GM18951 (cell line): ENCODE data around the gene LY6G6D.

Experiments used
- POLR2A ChIP-seq: IDR thresholded peaks from 4 replicates; pipeline ENCODE4 v1.6.1; 2011; ENCODE audit warnings: mild to moderate bottlenecking; ENCODE audit not compliant: insufficient read length, insufficient read depth; ENCODE audit errors: extremely low read depth
- in situ Hi-C: fragments of 300-500 bp; cut with MboI; formaldehyde crosslinking; loops from one replicate; pipeline ENCODE4 v1.12.0; 2022; ENCODE audit warnings: low sequenced_read_pairs, mixed read lengths, inconsistent platforms; ENCODE audit not compliant: unreplicated experiment

LY6G6D gene

DNA sequence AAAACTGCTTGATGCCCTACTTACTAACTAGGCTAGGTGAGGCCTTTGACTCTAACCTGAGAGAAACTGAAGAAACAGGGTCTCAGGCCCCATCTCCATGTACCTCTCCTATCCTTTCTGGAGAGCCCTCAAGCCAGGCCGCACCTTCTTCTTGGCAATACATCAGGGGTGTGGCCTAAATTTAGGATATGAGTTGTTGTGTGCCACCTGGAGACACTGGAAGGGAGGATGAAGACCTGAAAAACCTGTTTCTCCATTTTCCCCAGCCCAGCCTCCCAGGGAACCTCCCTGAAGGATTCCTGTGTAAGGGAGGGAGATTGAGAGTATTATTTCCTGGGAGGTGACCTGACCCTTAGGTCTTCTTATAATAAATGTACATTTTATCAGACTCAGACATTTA lies 3.1 kb downstream of the LY6G6D start:
- TF ChIP-seq POLR2A: no peak
- in situ Hi-C loops: no loop called here

- in situ Hi-C loops: no loop called here
- no peak for TF ChIP-seq POLR2A
Observed at GRCh38 chr6:31719001-31719400, 3.9 kb downstream of the LY6G6D start.

DNA sequence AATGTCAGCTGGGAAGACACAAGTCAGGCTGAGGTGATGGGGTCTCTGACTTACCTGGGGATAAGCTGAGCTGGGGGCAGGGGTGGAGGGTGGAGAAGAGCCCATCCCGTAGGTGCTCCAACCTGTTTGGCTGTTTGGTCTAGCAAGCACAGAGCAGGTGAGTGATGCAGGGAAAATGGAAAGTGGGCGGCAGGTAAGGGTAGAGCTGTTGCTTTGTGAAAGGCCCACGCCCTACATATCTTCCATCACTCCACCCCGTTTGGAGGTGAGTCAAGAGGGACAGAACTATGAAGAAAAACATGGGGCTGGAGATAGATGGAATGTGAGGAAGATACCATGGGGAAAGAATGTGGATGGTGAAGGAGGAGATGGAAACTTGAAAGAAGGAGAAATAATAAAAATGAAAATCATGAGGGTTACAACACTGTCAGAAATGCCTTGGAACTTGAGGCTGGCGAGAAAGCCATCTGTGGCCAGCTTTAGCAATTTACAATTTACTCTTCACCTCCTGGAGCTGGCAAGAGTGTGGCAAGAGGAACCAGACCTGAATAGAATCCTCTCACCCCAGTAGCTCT lies 5.1 kb downstream of the LY6G6D start:
- in situ Hi-C loops: no loop called here
- no peak for TF ChIP-seq POLR2A

- TF ChIP-seq POLR2A: no peak
- in situ Hi-C loops: no loop called here
Observed at GRCh38 chr6:31721351-31722020, 6.3 kb downstream of the LY6G6D start, which contains the start of gene LY6G6C. TSS of gene LY6G6C (minus strand) at chr6:31721746. CDS start at chr6:31721679, 67 bp downstream.

DNA sequence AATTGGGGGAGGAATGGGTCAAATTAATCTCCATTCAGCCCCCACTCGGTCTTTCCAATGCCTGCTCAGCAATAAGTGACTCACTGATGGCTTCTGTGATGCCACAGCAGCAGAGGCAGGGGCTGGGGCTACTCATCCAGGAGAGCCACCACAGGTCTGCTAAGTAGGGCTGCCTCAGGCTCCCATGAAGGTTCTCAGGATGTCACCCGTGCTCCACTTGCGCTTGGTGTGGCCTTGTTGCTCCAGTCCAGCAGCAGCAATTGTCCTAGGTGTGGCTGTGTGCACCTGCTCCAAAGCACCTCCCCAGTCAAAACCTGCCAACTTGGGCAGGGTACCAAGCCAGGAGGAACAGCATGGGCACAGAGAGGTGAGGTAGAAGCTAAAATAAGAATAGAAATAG lies 7.0 kb downstream of the LY6G6D start:
- TF ChIP-seq POLR2A: no peak
- in situ Hi-C loops: no loop called here

GRCh38 chr6:31723245-31723979 lies 8.3 kb downstream of the LY6G6D start, which contains the start of gene MPIG6B:
TSS of gene MPIG6B (plus strand) at chr6:31723373. CDS start at chr6:31723384, 11 bp downstream.
- no peak for TF ChIP-seq POLR2A
- in situ Hi-C loops: no loop called here

DNA sequence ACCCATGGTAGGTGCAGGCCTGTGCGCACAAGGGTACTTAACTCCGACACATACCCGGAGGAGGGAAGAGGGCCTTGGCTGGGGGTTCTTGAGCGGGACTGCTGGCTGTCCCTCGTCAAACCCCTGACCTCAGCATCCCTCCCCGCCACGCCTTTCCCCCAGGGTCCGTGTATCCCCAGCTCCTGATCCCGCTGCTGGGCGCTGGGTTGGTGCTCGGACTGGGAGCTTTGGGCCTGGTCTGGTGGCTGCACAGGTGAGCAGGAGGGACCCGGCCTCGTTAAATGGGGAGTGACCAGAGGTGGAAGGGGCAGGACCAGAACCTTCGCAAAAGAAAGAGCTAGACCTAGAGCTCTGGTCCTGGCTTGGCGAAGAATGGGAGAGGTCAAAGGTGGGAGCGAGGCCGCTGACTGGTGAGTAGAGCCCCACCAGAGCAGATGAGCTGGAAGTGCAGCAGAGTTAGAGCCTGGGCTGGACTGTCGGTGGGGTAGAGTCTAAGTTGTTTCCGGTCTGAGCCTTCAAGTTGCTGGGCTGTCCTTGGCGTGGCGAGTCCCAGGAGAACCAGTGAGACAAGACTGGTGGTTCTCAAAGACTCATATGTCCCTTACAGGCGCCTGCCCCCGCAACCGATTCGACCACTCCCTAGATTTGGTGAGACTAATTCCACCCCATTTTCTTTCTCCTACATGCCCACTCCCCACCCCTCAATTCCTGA lies 9.0 kb downstream of the LY6G6D start:
- in situ Hi-C loops: no loop called here
- TF ChIP-seq POLR2A: no peak

DNA sequence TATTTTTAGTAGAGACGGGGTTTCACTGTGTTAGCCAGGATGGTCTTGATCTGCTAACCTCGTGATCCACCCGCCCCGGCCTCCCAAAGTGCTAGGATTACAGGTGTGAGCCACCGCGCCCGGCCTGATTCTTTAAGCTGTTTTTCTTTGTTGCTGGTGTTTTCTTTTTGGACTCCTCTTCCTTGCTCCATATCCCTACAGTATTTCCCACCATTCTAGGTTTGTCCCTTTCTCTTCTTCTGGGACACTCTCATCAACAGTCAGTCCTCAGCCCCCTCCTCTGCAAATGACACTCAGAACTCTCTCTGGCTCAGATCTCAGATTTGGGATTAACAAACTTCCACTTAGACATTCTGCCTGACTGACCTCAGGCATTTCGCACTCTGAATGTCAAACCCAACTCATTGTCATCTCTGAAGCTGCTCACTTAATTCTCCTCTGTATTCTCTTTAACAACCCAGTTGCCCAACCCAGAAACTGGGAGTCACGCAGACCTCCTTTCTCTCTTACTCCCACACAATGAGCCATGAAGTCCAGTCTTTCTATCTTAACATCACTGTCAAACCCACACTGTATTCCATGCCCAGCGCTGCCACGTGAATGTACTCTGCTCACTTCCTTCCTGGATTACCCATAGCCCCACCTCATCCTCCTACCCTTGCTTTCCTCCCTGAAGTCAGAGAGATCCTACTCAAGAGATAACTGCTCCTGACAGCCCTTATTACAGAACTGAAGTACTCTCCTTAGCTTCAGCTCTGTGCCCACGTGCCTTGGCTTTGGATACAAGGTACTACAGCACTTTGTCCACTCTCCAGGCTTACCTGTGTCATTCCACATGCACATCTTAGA lies 10.6 kb downstream of the LY6G6D start:
- in situ Hi-C loops: no loop called here
- TF ChIP-seq POLR2A: no peak

DNA sequence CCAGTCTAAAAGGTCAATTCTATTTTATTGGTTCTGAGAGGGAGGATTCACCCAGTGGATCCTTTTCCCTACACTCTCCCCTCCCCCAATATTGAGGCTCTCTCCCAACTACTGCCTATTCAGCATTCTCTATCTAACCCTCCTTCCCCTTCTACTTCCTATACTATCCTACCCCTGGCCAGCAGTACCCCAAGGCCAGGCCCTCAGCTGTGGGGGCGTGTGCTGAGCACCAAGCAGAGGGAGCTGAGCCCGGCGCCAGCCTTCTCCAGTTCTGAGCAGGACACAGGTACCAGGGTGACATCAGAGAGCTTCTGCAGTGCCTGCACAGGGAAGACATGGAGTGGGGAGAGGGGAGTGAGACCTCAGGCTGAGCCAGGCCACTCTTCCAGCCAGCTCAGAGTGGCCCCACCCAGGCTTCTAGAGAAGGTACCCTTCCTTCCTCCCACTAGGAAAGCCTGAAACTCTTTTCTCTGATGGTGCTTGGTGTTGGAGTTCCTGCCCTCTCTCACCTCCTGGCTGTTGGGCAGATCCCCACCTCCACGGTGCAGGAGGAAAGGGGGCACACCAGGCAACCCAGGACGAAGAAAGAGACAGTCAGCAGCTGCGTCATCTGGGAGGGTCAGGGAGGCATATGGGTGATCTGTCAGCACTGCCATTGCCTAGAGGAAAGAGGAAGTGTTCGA lies 12.0 kb downstream of the LY6G6D start:
- no peak for TF ChIP-seq POLR2A
- in situ Hi-C loops: no loop called here

DNA sequence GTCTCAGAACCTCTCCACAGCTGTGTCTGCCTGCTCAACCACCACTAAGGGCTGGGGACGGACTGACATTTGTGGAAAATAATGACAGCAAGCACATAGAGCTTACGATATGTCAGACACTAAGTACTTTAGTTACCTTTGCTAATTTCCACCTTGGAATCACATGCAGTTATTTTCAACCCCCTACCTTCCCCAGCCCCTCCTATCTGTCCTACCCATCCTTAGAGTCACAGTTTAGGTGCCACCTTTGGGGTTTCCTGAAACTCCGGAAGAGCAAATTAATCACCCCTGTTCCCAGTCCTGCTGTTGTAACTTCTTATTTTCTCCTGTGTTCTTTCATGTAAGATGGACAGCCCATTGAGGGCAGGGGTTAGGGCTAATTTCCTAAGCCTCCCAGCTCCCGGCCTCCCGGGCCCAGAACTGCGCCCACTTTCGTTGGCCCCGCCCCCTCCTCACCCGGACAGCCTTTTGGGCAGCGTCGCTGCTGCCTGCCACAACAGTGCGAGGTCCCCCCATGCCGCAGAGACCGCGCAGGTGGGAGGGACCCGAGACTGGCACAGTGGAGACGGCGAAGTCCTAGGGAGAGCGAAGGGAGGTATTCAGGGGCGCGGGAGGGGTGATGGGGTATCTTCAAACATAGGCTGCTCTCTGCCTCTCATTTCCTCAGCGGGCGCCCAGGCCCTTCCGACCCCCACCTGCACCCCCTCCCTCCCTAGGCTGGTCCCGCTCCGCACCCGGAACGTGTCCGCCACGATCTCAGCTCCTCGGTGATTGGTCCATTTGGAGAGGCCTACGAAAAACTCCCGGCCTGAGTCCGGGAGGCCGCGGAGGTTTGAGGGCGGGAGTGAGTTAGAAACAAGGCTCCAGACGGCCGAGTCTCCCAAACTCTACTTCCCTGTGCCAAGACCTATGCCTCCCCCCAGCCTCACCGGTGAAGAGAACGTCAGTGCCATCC lies 12.8 kb downstream of the LY6G6D start:
- in situ Hi-C loops: no loop called here
- peak; percentile 22 for TF ChIP-seq POLR2A
